Measurements from ENCODE around the gene OCEL1.

OCEL1 gene

DNA sequence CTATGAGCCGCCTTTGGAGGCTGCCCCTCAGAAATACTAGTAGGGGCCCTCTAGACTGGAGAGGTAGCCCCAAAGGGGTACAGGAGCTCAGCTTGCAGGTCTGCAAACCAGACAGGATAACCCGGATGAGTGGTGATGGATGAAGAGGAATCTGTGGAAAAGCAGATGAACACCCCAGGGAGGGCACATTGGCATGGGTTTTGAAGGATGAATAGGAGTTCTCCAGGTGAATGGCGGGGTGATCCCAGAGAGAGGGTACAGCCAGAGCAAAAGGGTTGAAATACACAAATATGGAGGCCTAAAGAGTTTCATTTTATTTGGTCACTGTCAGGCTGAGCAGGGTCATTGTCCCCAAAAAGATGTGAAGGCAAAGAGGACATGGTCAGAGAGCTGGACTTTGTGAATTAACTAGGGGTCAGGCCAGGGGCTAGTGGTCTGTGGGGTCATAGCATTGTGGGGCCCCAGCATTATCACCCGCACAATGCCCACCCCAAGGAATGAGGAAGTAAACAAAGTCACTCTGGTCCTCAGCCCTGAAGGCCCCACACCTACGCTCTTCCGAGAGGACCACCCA is 14.9 kb downstream of the OCEL1 start:
- no peak for FAIRE-seq

DNA sequence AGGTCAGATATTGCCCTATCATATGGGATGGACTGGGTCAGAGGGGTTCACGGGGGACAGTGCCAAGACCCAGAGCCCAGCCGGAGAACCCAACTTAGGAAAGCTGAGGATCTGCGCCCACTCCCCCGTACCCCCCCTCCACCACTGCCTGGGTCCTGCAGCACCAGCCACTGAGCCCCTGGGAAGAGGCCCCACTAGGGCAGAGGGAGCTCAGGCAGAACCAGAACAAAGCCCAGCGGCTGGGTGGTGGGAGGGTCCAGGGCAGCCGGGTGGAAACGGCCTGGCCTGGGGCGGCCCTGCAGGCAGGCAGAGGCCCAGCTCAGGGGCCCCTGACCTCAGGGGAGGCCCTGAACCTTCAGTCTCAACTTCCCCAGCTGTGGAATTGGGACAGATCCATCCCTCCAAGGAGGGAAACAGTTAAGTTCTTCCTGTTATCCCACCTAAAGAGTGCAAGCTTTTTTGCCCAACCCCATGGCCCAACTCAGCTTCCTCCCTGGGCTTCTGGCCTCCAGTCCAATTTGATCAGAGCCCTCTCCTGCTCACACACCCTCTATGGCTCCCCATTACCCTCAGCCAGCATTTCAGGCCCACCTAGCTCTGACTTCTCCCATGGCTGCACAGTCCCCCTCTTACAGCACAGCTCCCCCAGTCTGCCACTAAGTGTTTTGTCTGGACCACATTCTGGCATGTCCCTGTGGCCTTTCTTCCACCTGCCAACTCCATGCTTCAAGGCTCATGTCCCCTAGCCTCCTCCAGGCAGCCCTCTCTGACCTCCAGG is 16.6 kb downstream of the OCEL1 start:
- FAIRE-seq: no peak

DNA sequence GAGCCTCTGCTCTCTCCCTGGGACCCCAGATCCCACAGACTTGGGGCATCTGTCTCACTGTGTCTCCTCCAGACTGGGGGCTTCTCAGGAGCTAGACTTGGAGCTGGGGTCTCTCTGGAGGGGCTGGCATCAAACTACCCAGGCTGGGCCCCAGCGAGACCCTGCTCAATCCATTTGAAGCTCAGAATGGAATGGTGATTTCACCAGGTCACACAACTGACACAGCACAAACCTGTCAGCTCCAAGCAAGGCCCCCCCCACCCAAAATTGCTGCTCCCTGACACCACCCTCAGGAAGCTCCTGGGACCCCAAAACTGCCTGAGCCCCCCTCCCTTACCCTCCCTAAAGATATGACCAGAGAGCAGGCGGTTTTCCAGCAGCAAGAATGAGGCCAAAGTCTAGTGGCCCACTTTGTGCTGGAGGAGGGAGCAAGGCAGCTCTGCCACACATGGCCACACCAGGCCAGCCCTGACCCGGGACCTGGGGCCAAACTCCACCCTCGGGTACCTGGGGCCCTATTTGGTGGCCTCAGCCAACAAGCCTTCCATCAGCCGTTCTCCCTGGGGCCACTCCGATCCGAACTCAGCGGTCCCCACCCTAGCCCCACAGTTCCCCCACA is 17.3 kb downstream of the OCEL1 start:
- FAIRE-seq: no peak

DNA sequence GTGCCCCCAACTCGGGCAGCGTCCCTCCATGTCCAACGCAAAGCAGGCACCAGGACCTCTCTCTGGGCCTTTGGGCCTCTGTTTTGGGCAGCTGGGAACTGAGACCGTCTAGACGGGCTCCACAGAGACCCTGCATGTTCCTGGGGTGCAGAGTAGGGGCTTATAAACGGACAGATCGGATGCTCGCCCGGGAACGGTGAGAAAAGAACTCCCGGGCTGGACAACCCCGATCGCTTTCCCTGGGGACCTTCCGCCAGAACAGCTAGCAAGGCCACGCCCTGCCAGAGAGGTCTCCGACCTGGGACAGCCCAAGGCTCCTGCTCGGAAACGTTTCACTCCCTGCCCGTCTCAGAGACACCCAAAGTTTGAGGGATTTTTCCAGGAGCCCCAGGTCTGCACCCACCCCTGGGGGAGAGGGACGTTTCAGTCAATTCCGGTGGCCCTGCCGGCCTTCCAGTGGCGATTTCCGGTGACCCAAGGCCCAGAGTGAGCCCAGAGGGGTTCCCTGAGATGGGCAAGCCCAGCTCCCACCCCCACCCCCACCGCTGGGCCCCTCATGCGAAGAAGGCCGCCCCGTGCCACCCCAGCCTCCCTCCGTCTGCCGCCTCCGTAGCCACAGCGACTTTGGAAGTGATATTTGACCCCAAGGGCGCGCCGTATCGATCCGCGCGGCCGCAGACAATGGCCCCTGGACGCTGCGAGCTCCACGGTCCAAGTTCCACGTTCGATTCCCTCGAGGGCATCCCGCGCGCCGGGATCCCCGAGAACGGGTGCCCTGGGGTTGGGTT is 18.0 kb downstream of the OCEL1 start:
- FAIRE-seq: no peak

DNA sequence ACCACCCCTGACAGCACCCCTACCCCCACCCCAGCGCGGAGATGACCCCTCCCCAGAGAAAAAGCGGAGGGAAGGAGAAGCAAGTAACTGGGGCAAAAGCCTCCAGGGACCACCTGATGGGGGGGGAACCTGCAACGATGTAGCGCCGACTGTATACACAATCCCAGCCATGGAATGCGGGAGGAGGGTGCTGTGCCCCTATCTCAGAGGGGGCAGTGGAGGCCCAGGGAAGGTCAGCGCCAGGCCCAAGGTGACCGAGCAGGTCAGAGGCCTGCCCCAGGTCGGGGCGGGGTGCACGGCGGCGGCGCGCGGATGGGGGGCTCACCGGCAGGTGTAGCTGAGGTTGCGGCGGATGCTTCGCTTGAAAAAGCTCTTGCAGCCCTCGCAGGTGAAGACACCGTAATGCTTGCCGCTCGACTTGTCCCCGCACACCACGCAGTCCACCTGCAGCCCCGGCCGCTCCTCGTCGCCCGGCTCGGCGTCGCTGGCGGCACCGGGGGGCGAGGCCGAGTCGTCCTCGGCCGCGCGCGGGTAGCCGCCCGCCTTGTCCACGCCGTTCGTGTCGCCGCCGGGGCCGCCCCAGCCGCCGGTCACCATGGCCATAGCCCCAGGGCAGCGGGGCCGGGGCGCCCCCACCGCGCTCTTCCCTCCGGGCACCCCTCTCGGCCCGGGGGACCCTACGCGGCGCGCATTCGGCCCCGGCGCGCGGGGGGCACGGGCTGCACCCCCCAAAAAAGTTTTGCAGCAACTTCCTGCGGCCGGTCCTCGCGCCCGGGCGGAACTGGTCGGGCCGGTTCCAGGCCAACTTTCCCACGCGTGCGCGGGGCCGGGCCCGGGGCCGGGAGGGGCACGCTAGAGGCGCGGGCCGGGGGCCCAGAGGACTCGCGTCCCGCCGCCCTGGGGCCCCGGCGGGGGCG is 18.9 kb downstream of the OCEL1 start:
- no peak for FAIRE-seq

DNA sequence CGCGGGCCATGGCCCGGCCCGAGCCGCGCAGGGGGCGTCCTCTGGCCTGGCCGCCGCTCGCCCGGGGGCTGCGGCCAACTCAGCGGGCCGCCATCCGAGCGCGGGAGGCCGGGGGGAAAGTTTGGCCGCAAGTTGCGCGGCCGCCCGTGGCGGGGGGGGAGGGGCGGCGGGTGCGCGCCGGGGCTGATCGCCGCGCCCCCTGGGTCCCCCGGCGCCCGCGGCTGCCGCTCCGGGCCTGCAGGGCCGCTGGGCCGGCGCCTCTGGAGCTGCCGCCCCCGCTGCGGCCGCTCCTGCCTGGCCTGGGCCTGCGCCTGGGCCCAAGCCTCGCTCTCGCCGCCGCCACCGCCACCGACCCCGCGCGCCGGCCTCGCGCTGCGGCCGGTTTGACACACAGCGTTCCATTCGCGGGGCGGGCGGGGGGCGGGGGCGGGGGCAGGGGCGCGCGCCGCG is 19.5 kb downstream of the OCEL1 start, which contains the start of gene NR2F6:
TSS of gene NR2F6 (minus strand) at position 385 of the 450 bp plus-strand sequence. CDS start 699 bp downstream, outside the sequence.
- FAIRE-seq: no peak

DNA sequence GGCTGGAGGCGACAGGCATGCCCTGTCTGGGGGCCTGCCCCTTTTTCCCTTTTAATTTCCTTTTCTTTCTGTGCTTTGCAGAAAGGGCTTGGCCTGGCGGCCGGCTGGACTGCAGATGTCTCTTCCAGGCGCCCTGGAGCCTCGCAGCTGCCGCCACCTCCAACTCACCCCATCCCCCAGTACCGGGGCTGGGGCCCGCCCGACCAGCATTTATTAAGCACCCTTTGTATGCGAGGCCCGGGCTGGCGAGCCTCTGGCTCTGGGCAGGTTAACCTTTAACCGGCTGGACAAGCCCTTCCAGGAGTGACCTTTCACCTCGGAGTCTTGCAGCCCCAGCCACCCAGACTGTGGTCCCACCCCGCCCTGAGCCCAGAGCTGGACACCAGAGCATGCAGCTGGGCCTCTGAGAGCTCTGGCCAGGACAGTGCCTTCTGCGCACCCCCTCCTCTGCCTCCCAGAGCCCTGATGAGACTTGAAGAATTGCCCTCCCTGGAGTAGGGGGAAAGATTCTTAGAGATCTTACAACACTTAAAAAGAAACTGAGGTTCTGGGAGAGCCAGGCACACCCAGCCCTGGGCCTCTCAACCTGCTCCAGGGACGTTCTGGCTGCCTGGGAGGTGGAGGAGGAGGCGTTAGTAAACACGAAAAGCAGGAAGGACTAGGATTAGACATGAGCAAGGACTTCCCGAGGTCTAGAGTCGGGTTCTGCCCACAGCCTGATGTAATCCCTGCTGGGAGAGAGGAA is 20.8 kb downstream of the OCEL1 start:
- no peak for FAIRE-seq

DNA sequence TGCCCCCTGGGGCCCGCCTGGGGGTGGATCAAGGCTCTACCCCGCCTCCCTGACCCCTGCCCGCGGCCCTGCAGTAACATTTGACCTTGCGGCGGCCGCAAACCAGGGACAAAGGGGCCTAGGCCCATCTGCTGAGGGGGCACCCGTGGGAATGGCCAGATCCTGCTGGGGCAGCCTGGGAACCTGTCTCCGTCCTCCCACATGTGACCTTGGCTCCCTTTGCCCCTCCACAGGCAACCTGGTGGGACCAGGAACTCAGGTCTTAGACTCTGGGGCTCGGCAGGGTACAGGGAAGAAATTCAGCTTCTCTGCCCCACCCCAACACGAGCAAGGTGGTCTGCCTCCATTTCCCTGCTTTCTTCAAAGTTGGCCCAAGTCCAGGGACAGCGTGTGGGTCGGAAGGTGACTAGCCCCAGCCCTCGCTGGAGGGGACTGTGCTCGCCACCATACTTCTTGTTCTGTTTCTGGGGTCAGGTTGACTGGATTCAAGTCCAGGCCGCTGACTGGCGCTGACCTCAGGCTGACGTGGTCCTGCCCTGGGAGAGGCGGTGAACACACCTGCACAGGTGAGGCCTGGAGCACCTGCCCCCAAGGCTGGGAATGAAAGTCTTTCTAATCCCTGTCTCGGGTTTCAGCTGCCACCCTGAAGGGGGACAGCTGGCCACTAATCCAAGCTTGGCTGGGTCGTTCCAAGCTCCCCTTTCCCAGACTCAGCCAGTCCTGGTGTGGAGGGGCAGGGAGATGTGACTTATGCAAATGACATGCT is 22.2 kb downstream of the OCEL1 start:
- FAIRE-seq: no peak

DNA sequence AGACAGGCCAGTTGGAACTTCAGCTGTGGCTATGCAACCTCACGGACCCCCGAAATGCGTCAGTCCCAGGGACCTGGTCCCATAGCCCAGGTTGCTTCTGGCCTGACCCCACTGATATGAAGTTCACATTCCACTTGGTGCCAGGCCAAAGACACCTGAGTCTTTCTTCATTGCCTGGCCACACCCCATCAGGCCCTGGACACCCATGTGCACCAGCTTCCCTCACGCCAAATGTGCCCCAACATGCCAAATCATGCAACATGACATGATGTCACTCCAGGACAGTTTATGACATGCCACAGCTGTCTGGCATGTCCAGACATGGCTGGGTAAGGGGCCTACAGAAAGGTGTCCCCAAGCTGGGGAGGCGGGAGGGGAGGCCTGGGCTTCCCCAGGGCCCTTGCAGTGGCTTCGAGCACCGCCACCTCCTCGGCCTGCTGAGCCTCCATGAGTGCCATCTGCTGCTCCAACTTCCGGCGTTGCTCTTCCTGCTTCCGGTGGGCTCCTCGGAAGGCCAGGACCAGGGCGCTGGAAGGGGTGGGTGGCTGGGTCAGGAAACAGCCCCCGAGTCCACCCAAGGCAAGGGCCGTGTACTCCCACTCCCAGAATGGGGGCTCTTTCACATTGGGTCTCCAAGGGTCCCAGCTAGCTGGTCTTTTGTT is 24.0 kb downstream of the OCEL1 start:
- FAIRE-seq: no peak

DNA sequence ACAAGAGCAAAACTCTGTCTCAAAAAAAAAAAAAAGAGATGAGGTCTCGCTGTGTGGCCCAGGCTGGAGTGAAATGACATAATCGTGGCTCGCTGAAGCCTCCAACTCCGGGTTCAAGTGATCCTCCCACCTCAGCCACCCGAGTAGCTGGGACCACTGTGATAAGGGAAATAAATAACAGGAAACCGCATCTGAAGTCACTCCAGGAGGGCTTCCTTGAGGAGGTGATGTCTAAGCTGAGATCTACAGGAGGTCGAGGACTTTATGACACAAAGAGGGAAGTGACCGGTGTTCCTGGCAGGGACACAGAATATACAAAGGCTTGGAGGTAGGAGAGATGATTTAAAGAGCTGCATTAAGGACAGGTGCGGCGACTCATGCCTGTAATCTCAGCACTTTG is 28.6 kb downstream of the OCEL1 start:
- FAIRE-seq: no peak

DNA sequence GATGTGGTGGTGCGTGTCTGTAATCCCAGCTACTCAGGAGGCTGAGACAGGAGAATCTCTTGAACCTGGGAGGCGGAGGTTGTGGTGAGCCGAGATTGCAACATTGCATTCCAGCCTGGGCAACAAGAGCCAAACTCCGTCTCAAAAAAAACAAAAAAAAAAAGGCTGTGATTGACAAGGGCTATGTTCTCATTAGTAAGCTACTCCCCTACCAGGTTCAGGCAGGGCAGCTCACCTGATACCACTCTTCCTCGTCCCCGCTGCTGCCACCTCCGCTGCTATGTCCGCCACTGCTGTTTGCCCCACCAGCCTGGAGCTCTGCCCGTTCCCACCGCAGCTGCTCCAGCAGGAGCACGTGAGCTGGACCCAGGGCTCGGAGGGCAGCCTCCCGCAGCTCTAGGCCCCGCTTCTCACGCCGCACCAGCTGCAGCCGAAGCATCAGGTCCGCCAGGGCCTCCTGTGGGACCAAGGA is 29.2 kb downstream of the OCEL1 start:
- no peak for FAIRE-seq

DNA sequence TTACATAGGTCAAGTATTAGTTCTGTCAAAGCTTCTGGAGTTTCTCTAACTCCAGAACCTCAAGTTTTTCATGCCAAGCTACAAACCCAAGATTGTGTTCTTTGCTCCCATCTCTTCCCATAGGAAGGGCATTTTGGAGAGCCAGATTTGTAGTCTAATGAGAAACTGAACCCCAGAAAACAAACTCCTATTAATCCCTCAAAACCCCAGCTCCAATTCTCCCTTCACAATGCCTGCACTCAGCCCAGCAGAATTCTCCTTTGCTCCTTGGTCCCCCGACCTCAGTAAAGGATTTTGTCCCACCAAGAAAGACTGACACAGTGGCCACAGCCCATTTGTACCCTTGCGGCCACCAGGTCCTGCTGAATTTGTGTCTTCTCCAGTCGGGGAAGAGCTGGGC is 30.1 kb downstream of the OCEL1 start:
- FAIRE-seq: no peak

DNA sequence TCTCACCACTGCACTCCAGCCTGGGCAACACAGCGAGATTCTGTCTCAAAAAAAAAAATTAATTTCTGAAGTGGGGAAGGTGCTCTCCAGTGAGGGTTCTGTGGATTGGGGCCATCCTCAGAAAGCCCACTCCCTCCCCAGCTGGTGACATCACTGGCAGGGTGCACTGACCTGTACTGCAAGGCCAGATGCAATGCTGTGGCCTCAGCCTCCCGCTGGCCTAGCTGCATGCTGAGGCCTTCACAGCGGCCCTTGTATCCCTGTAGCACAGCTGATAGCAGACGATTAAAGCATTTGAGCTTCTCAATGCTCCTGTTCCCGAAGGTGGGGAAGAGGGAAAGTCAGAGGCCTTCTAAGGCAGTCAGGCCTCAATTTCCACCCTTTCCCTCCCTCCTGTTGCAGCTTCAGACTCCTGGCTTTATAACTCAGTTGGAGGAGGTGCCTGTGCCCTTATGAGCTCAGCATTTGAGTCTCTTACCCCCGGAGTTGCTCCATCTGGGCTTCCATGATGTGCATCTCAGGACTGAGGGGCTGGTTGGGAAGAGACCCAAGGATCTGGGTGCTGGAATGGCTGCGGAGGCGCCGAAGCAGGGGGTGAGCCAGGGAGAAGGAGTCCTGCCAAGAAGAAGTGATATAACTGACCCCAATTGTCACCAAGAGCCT is 33.2 kb downstream of the OCEL1 start:
- FAIRE-seq: no peak

DNA sequence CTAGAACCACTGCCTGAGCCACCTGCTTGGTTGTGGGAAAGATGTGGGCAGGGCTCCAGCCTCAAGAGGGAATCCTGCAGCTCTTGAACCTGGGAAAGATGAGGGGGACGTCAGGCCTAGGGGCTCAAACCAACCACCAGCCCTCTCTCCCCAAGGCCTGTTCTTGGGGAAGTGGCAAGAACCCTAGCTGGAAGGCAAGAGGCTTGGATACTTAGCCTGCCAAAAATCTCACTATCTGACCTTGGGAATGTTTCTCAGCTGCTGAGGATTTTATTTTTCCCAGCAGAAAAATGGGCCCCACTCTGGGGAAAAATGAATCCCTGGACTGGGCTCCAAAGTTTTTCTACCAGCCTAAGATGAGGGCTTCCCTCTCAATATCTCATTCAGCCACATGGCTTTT is 33.9 kb downstream of the OCEL1 start:
- FAIRE-seq: no peak

DNA sequence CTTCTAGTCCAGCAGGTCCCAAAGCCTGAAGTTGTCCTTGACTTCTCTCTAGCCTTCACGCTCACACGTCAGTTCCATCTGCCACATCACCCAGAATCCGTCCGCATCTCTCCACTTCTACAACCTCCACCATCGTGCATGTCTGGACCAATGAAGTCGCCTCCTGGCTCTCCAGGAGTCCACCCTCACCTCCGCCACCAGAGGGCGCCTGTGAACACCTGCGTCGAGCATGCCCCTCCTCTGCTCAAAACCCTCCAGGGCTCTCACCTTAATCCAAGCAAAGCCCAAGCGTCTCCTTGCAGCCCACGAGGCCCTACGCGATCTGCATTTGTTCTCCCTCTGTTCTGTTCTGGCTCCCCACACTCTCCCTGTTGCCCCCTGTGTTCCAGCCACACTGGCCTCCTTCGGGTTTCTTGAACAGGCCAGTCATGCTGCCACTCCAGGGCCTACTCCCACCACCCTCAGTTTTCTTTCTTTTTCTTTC is 34.9 kb downstream of the OCEL1 start:
- FAIRE-seq: no peak

DNA sequence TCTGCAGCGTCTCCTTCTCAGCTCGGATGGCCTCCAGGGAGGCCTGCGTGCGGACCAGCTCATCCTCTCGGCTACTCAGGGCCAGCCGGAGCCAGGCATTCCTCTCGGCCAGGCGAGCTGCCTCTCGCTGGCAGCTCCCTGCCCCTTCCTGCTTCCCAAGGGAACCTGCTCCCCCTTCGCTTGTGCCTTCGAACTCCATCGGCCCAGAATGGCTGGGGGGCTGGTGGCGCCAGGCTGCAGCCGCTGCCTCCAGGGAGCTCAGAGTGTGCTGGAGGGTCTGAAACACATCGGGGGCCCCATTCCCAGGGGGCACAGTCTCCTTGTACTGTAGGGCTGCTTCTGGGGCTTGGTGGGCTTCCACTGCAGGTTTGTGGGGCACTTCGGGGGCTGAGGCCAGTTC is 36.5 kb downstream of the OCEL1 start:
- no peak for FAIRE-seq

DNA sequence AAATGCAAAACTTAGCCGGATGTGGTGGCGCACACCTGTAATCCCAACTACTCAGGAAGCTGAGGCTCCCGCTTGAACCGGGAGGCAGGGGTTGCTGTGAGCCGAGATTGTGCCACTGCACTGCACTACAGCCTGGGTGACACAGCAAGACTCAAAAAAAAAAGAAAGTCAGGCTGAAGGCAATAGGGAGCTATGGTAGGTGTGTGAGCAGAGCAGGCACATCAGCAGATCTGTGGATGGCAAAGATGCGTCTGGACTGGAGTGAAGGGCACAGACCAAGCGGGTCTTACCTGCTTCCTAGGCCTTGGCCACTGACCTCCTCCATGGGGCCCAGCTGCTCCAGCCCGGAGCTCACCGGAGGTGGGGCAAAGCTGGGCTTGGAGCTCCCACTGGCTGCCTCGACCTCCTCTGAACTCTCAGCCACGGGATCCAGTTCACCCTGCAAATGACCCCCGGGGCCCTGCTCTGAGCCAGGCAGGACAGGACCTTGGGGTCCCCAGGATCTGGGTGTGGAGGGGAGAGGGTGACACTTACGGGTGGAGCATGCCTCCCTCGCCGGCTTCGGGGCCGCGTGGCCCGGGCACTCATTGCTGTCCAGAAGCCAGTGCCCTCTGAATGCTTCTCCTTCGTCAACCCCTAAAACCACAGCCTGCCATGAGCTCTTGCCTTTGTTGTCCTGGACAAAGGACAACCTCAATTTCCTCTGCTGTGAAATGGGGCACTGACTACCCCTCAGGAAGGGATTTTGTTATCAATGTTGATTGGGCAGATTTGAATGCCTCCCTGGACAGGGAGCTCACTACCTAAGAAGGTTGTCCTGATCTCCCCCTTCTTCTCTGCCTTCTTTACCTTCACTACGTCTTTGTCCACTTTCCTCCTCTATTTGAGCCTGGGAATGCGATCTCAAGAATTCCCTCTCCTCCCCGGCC is 38.0 kb downstream of the OCEL1 start:
- FAIRE-seq: no peak

DNA sequence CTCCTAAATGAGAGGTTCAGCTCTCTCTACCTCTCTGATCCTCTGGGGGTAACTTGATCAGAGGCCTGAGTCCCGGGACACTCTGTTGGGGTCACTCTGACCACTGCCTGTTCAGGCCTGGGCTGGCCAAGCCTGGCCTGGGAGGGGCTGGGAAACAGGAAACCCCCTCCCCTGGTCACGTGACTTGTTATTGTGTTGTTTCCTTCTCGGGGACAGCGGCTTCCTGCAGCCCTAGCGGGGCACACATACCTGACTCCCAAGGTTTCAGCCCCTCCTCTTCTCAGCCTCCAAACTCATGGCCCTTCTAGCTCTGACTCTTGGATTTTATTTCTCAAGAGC is 38.6 kb downstream of the OCEL1 start, which contains the start of gene USHBP1:
TSS of gene USHBP1 (minus strand) at position 105 of the 339 bp plus-strand sequence. CDS start 446 bp downstream, outside the sequence.
- no peak for FAIRE-seq
